H1 (cell line): ENCODE data around the gene WDR64. TPM values are rescaled to one million over a fixed set of nuclear protein-coding genes. Genes with fewer than 3 reads are reported as not detected.

ENCODE experiments used
- CTCF ChIA-PET: fragments of 300-600 bp; sonication (Branson Sonifier 250); formaldehyde crosslinking; loops from one replicate; lab custom pipeline; 2021; ENCODE audit not compliant: partially characterized antibody; lab: Charles Lee
- POLR2A ChIA-PET: fragments of 300-600 bp; sonication (Branson Sonifier 250); formaldehyde crosslinking; loops from one replicate; lab custom pipeline; 2021; ENCODE audit warnings: inconsistent platforms; ENCODE audit not compliant: partially characterized antibody; lab: Charles Lee
- DNase-seq, 2 experiments: peaks; one replicate each; pipeline versions ENCODE4 v3.0.0 to v3.0.0-alpha.2; 2010 to 2022; ENCODE audit warnings: low spot score in 2 of 2, low read depth in 1 of 2, mixed read lengths in 1 of 2
- FAIRE-seq: peaks from 2 replicates; lab custom pipeline; 2011; peaks lifted over from hg19 to GRCh38; lab: Jason Lieb, UNC
- H2AFZ ChIP-seq: 2 replicates; pipeline ENCODE4 v1.8.1; 2012; ENCODE audit warnings: low read length, inconsistent platforms
- H2AK5ac ChIP-seq: 2 replicates; pipeline ENCODE4 v1.6.1; 2013; ENCODE audit warnings: low read depth, low read length
- H2BK120ac ChIP-seq: replicated peaks from 2 replicates; pipeline ENCODE3; 2013; ENCODE audit warnings: low read depth, low read length, inconsistent platforms
- H2BK12ac ChIP-seq: 2 replicates; pipeline ENCODE4 v1.6.1; 2013; ENCODE audit warnings: low read depth, low read length
- H2BK15ac ChIP-seq: 2 replicates; pipeline ENCODE4 v1.6.1; 2013; ENCODE audit warnings: low read length
- H2BK20ac ChIP-seq: 2 replicates; pipeline ENCODE4 v1.6.1; 2013; ENCODE audit warnings: low read length
- H2BK5ac ChIP-seq: 2 replicates; pipeline ENCODE4 v1.6.1; 2013; ENCODE audit warnings: low read depth, low read length
- H3K14ac ChIP-seq: 2 replicates; pipeline ENCODE4 v1.6.1; 2013; ENCODE audit warnings: inconsistent platforms; ENCODE audit not compliant: insufficient read length
- H3K18ac ChIP-seq: 2 replicates; pipeline ENCODE4 v1.6.1; 2013; ENCODE audit warnings: low read length; ENCODE audit errors: extremely low read depth
- H3K23ac ChIP-seq: 2 replicates; pipeline ENCODE4 v1.6.1; 2013; ENCODE audit warnings: inconsistent platforms; ENCODE audit not compliant: insufficient read length
- H3K23me2 ChIP-seq: 2 replicates; pipeline ENCODE4 v1.6.1; 2013; ENCODE audit warnings: low read depth, low read length
- H3K27ac ChIP-seq: 2 replicates; pipeline ENCODE4 v1.6.1; 2011; ENCODE audit warnings: low read depth, low read length, inconsistent platforms
- H3K27me3 ChIP-seq, 4 experiments: replicated peaks in 1 of 4; 1 replicate in 1 of 4; 2 replicates in 3 of 4; pipeline versions ENCODE4 v1.6.1 to v1.8.1; 2011 to 2013; ENCODE audit warnings: low read length in 3 of 4, mild to moderate bottlenecking in 3 of 4, inconsistent platforms in 2 of 4, mixed read lengths in 2 of 4, moderate library complexity in 1 of 4; ENCODE audit not compliant: control insufficient read depth in 3 of 4, insufficient read depth in 3 of 4; ENCODE audit errors: extremely low read depth in 1 of 4
- H3K36me3 ChIP-seq, 4 experiments: 2 replicates each; pipeline versions ENCODE4 v1.6.1 to v1.8.1; 2011 to 2013; ENCODE audit warnings: mild to moderate bottlenecking in 4 of 4, low read length in 3 of 4, moderate library complexity in 2 of 4, control low read depth in 1 of 4, inconsistent platforms in 1 of 4; ENCODE audit not compliant: insufficient read depth in 4 of 4, control insufficient read depth in 2 of 4
- H3K4ac ChIP-seq: replicated peaks from 2 replicates; pipeline ENCODE3; 2013; ENCODE audit warnings: low read length, low read depth, mixed read lengths, inconsistent platforms; ENCODE audit not compliant: insufficient read length
- H3K4me1 ChIP-seq, 4 experiments: replicated peaks in 1 of 4; 1 replicate in 1 of 4; 2 replicates in 3 of 4; pipeline versions ENCODE4 v1.6.1 to v1.8.1; 2011 to 2013; ENCODE audit warnings: low read length in 3 of 4, inconsistent platforms in 2 of 4, mixed read lengths in 1 of 4; ENCODE audit not compliant: insufficient read depth in 4 of 4, control insufficient read depth in 3 of 4
- H3K4me2 ChIP-seq, 2 experiments: 2 replicates each; pipeline versions ENCODE4 v1.6.1 to v1.8.1; 2011 to 2013; ENCODE audit warnings: low read depth in 2 of 2, low read length in 2 of 2, control low read depth in 1 of 2, inconsistent platforms in 1 of 2, mild to moderate bottlenecking in 1 of 2; ENCODE audit not compliant: insufficient read depth in 1 of 2
- H3K4me3 ChIP-seq, 4 experiments: fragments of 200-600, 300-600 bp in 1 of 4; sonication (generic), shearing (Covaris generic), sonication (Bioruptor Twin) in 1 of 4; 2 replicates each; pipeline versions ENCODE4 v1.5.1 to v1.8.1; 2011 to 2016; ENCODE audit warnings: low read length in 4 of 4, low read depth in 3 of 4, control low read depth in 2 of 4, inconsistent platforms in 2 of 4, mild to moderate bottlenecking in 2 of 4, mixed read lengths in 1 of 4, moderate library complexity in 1 of 4; ENCODE audit not compliant: insufficient read depth in 2 of 4; ENCODE audit errors: extremely low read depth in 1 of 4
- H3K56ac ChIP-seq: replicated peaks from 2 replicates; pipeline ENCODE3; 2013; ENCODE audit warnings: low read depth, mild to moderate bottlenecking, mixed read lengths, low read length, inconsistent platforms; ENCODE audit not compliant: insufficient read length
- H3K79me1 ChIP-seq: 2 replicates; pipeline ENCODE4 v1.6.1; 2013; ENCODE audit warnings: low read depth, low read length, control low read depth
- H3K79me2 ChIP-seq, 2 experiments: 2 replicates each; pipeline versions ENCODE4 v1.6.1 to v1.8.1; 2012 to 2013; ENCODE audit warnings: low read length in 2 of 2, mild to moderate bottlenecking in 2 of 2, inconsistent platforms in 1 of 2; ENCODE audit not compliant: insufficient read depth in 2 of 2, control insufficient read depth in 1 of 2
- H3K9ac ChIP-seq, 4 experiments: replicated peaks in 1 of 4; 1 replicate in 1 of 4; 2 replicates in 3 of 4; pipeline versions ENCODE4 v1.6.1 to v1.8.1; 2011 to 2013; ENCODE audit warnings: low read depth in 3 of 4, low read length in 3 of 4, control low read depth in 2 of 4, mild to moderate bottlenecking in 2 of 4, moderate library complexity in 2 of 4, inconsistent platforms in 1 of 4; ENCODE audit errors: extremely low read depth in 1 of 4
- H3K9me3 ChIP-seq, 2 experiments: 2 replicates each; pipeline versions ENCODE4 v1.6.1 to v1.8.1; 2012 to 2013; ENCODE audit warnings: mild to moderate bottlenecking in 2 of 2, moderate library complexity in 2 of 2, control low read depth in 1 of 2, inconsistent platforms in 1 of 2, low read depth in 1 of 2, low read length in 1 of 2, mixed read lengths in 1 of 2; ENCODE audit not compliant: insufficient read depth in 2 of 2
- H4K20me1 ChIP-seq, 2 experiments: replicated peaks in 1 of 2; 2 replicates each; pipeline versions ENCODE3 to v1.8.1; 2011 to 2013; ENCODE audit warnings: inconsistent platforms in 2 of 2, low read length in 2 of 2, mild to moderate bottlenecking in 1 of 2; ENCODE audit not compliant: insufficient read depth in 2 of 2, control insufficient read depth in 1 of 2
- H4K5ac ChIP-seq: 2 replicates; pipeline ENCODE4 v1.6.1; 2013; ENCODE audit warnings: low read length, low read depth, mixed read lengths, inconsistent platforms; ENCODE audit not compliant: insufficient read length
- H4K8ac ChIP-seq: 2 replicates; pipeline ENCODE4 v1.8.0; 2013; ENCODE audit warnings: mild to moderate bottlenecking, moderate library complexity, low read length, inconsistent platforms; ENCODE audit not compliant: insufficient read depth; ENCODE audit errors: extremely low read depth
- H4K91ac ChIP-seq: replicated peaks from 2 replicates; pipeline ENCODE3; 2013; ENCODE audit warnings: low read length, mixed read lengths, inconsistent platforms; ENCODE audit not compliant: insufficient read length
- CBX5 ChIP-seq: fragments of 300-800, 300-1000 bp; sonication (generic); IDR thresholded peaks from 2 replicates; pipeline ENCODE4 v1.7.1; 2016; ENCODE audit warnings: antibody characterized with exemption, low read length, low read depth
- CHD1 ChIP-seq: IDR thresholded peaks from 2 replicates; pipeline ENCODE4 v1.6.1; 2012; ENCODE audit warnings: low read depth, low read length, improper control_type of control experiment
- FOSL1 ChIP-seq: IDR thresholded peaks from 2 replicates; pipeline ENCODE4 v1.6.1; 2011; ENCODE audit warnings: mild to moderate bottlenecking, low read depth, low read length, moderate library complexity; ENCODE audit not compliant: insufficient read depth
- RNF2 ChIP-seq: fragments of 200-900, 300-1000 bp; sonication (generic); IDR thresholded peaks from 2 replicates; pipeline ENCODE4 v1.7.1; 2016; ENCODE audit warnings: borderline replicate concordance, low read depth, mild to moderate bottlenecking, antibody characterized with exemption, low read length; ENCODE audit not compliant: poor library complexity, severe bottlenecking; ENCODE audit errors: missing control alignments
- WGBS, 2 experiments: shearing (Covaris generic) in 1 of 2; methylation state at CpG; one replicate each; pipeline versions ENCODE4 v1.1.6 to v1.1.7; 2013 to 2015; ENCODE audit warnings: low lambda C conversion rate in 2 of 2, mixed read lengths in 2 of 2, inconsistent platforms in 1 of 2, low coverage in 1 of 2, missing lambda C conversion rate in 1 of 2; ENCODE audit not compliant: insufficient replicate concordance in 2 of 2, insufficient coverage in 1 of 2, insufficient read length in 1 of 2; ENCODE audit errors: extremely low coverage in 1 of 2, missing lambda C conversion rate in 1 of 2; 5-methylcytosine and 5-hydroxymethylcytosine counted together
- polyA plus RNA-seq, 7 experiments: library from polyadenylated mRNA; depleted of rRNA in 3 of 7; stranded (reverse) in 5 of 7; unstranded in 2 of 7; fragments of >200 nt in 5 of 7; fragments of 200-250 nt in 2 of 7; gene quantifications; 1 replicate in 5 of 7; 2 replicates in 1 of 7; 4 replicates in 1 of 7; pipeline versions ENCODE4 v1.2.1 to v1.2.3, GENCODE V29; 2011 to 2013; ENCODE audit warnings: missing spikeins in 2 of 7, mixed read lengths in 2 of 7
- total RNA-seq: library from RNA; stranded (reverse); fragmentation: NEBNext Ultra II Directional; extraction: Animal tissue kit (Norgen Biotek cat#: 25700); gene quantifications from 2 replicates; pipeline ENCODE4 v1.2.1, GENCODE V29; 2021
- TF ChIP-seq, protein P1 (sequence below): IDR thresholded peaks from 2 replicates; pipeline ENCODE4 v1.6.1; 2011; ENCODE audit warnings: low read depth, mild to moderate bottlenecking, low read length; ENCODE audit not compliant: insufficient read depth

The WDR64 gene
- total and polyA plus RNA-seq, 2 of the 8 experiments (the other 6 are each of a cell fraction or from before 2014, with no cell fraction given), result 0.02 TPM; not detected in 1

DNA sequence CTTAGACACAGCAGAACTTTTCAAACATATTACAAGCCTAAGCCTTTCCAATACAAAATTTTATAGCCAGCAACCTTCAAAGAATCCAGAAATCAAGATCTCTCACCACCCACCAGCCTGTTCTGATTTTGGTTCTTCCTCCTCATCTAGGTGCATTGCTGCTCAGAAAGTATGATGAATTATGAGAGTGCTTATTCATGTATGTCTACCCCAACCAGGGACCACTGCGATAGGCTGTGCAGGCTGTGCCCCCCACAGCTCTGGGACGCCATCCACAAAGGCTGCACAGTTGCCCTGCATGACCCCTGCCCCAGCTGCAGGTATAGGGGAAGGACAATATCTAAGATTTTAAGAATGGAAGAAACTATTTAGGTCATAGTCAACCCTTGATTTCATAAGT, 55.4 kb downstream of the WDR64 start:
- TF ChIP-seq, protein P1, sequence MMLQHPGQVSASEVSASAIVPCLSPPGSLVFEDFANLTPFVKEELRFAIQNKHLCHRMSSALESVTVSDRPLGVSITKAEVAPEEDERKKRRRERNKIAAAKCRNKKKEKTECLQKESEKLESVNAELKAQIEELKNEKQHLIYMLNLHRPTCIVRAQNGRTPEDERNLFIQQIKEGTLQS, result no peak
- TF ChIP-seq FOSL1 (no peak), CBX5 (no peak), RNF2 (no peak), CHD1 (no peak)
- no peak overlapping the region for H4K8ac ChIP-seq
- H2BK20ac ChIP-seq, result no peak overlapping the region
- H3K36me3 ChIP-seq, result no peaks in the 10 kb centered on the region
- H2AFZ ChIP-seq, result no peak overlapping the region
- H3K79me1 ChIP-seq, result no peaks in the 10 kb centered on the region
- ChIA-PET CTCF (no interaction called here), POLR2A (no interaction called here)
- H3K9me3 ChIP-seq, result no peaks in the 10 kb centered on the region
- H3K79me2 ChIP-seq, result no peaks in the 10 kb centered on the region
- no peak overlapping the region for H4K5ac ChIP-seq
- H3K27me3 ChIP-seq, result no peaks in the 10 kb centered on the region
- no peaks in the 10 kb centered on the region for H3K4me1 ChIP-seq
- no peak overlapping the region for H3K23ac ChIP-seq
- no peak overlapping the region for H3K14ac ChIP-seq
- no peak overlapping the region for H2BK5ac ChIP-seq
- no peak overlapping the region for H2BK15ac ChIP-seq
- no peak for DNase-seq
- no peaks in the 10 kb centered on the region for H4K20me1 ChIP-seq
- 100% methylated on average over 2 of the region's 2 CpGs; no CpG with 5 or more reads in 1 of the 2 experiments for WGBS, 2 experiments
- FAIRE-seq, result no peak
- no peak overlapping the region for H4K91ac ChIP-seq
- H2BK12ac ChIP-seq, result no peak overlapping the region
- H3K27ac ChIP-seq, result no peak overlapping the region
- no peak overlapping the region for H3K56ac ChIP-seq
- no peak overlapping the region for H2BK120ac ChIP-seq
- H3K4me2 ChIP-seq, result no peak overlapping the region
- no peak overlapping the region for H3K18ac ChIP-seq
- no peaks in the 10 kb centered on the region; the same call in 1 of the 2 replicates for H3K23me2 ChIP-seq
- no peak overlapping the region for H3K4ac ChIP-seq
- no peak overlapping the region for H3K4me3 ChIP-seq
- no peak overlapping the region for H2AK5ac ChIP-seq
- H3K9ac ChIP-seq, result no peak overlapping the region
